Large intestine (tissue), 3 donors: ENCODE data around the gene CXorf65. TPM values are rescaled to one million over a fixed set of nuclear protein-coding genes. Genes with fewer than 3 reads are reported as not detected.

Source experiments
- DNase-seq, 2 donors: peaks; one replicate each; pipeline versions ENCODE4 v3.0.0 to v3.0.0-alpha.2; 2013
- H3K27ac ChIP-seq: one replicate; pipeline ENCODE4 v1.5.1; 2013; ENCODE audit warnings: low read length
- H3K27me3 ChIP-seq: 2 replicates; pipeline ENCODE4 v1.6.1; 2013; ENCODE audit warnings: low read length; ENCODE audit not compliant: control insufficient read depth, insufficient read depth
- H3K36me3 ChIP-seq: 2 replicates; pipeline ENCODE4 v1.6.1; 2013; ENCODE audit warnings: low read length; ENCODE audit not compliant: control insufficient read depth, insufficient read depth
- H3K4me1 ChIP-seq: one replicate; pipeline ENCODE4 v1.6.1; 2013; ENCODE audit warnings: low read length; ENCODE audit not compliant: control insufficient read depth, insufficient read depth
- H3K4me3 ChIP-seq: one replicate; pipeline ENCODE4 v1.5.1; 2013; ENCODE audit warnings: low read length
- H3K9me3 ChIP-seq: one replicate; pipeline ENCODE4 v1.6.1; 2013; ENCODE audit warnings: mild to moderate bottlenecking, low read depth, low read length, moderate library complexity; ENCODE audit not compliant: control insufficient read depth
- WGBS: methylation state at CpG from one replicate; pipeline ENCODE4 v1.1.5; 2013; ENCODE audit warnings: low lambda C conversion rate; ENCODE audit not compliant: insufficient coverage; 5-methylcytosine and 5-hydroxymethylcytosine counted together
- polyA plus RNA-seq: library from polyadenylated mRNA; unstranded; fragments of 120-200 nt; gene quantifications from one replicate; pipeline ENCODE4 v1.2.1, GENCODE V29; 2013

Gene CXorf65
- polyA plus RNA-seq, 1 donor, result 1.1 TPM

DNA sequence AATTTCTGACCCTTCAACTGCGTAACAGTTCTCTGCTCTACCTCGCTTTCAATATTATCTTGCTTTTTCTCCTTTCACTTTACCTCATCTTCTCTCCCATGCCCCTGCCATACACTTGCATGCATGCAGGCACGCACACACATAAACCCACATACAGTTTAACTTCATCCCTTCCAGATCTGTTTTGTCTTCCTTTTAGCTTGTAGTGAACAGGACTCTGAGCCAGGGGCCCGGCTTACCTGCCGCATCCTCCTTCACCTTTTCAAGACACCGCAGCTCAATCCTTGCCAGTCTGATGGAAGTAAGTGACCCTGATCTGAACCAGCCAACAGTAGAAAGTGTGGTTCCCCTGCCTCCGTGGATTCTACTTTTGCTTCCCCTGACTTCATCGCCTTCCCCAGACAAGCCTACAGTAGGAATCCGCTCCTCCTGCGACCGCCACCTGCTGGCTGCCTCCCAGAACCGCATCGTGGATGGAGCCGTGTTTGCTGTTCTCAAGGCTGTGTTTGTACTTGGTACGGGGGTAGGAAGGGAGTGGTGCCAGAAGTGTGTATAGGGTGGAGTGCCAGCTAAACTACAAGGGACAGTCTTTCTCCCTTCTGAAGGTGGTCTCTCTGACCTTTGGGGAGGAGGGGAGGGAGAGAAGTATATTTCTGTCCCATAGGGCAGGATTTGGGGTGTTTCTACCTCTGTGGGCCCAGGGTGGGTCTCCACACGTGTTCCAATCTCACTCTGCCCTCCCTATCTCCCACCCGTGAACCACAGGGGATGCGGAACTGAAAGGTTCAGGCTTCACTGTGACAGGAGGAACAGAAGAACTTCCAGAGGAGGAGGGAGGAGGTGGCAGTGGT lies 22.6 kb upstream of the CXorf65 start:
- WGBS, result 92% methylated on average over 2 of the region's 18 CpGs
- peaks cover 66% of the 10 kb centered on the region for H3K36me3 ChIP-seq
- no peaks in the 10 kb centered on the region for H3K4me1 ChIP-seq

DNA sequence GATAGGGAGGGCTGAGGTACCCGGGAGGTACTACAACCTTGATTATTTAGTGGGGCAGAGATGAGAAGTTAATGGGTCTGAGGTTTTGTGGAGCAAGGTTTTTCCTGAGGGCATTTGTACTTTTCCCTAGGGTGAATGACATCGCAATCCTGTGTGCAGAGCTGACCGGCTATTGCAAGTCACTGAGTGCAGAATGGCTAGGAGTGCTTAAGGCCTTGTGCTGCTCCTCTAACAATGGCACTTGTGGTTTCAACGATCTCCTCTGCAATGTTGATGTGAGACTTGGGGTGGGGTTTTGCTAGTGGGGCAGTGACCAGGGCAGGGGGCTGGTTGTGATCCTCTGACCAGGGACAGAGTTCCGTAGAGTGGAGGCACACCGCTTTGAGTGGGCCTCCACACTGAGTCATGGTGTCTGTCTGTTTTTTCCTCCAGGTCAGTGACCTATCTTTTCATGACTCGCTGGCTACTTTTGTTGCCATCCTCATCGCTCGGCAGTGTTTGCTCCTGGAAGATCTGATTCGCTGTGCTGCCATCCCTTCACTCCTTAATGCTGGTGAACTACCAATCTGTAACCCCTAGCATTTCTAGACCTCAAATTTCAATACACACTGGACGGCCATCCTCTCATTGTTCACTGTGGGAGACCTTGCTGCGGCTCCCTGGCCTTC lies 21.8 kb upstream of the CXorf65 start:
- H3K36me3 ChIP-seq, result peaks cover 69% of the 10 kb centered on the region
- no peak overlapping the region for H3K27ac ChIP-seq
- H3K9me3 ChIP-seq, result no peaks in the 10 kb centered on the region
- no peak for DNase-seq
- no peaks in the 10 kb centered on the region for H3K4me1 ChIP-seq
- no peak overlapping the region for H3K4me3 ChIP-seq
- H3K27me3 ChIP-seq, result no peaks in the 10 kb centered on the region
- WGBS, result no CpG with 5 or more reads among the region's 12 CpGs

More for the DNA sequence above, 22.6 kb upstream of the CXorf65 start:
- peak; percentile 42 to 57 for DNase-seq
- no peak overlapping the region for H3K4me3 ChIP-seq
- H3K27me3 ChIP-seq, result no peaks in the 10 kb centered on the region
- no peak overlapping the region for H3K27ac ChIP-seq
- H3K9me3 ChIP-seq, result no peaks in the 10 kb centered on the region

DNA sequence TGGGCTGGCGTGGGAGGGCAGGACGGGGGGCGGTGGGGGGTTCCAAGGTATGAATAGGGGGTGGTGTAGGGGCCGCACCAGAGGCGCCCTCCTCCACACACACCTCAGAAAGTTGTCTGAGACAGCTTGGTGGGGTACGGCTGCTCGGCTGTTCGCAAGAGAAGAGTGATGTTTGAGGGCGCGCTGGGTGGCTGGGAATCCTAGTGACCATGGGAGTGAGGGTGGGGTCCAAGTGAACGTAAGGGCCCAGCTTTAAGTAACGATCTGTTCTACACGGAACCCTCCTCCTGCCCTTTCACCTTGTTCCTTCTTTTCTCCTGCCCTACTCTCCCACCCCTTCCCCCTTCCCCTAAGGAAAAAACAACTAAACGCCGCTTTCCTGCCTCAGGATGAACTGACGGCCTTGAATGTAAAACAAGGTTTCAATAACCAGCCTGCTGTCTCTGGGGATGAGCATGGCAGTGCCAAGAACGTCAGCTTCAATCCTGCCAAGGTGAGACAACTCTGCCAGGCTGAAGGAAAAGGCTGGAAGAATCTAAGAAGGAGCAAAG lies 12.5 kb upstream of the CXorf65 start:
- Histone ChIP-seq H3K4me1 (peaks cover 6% of the 10 kb centered on the region), H3K9me3 (no peaks in the 10 kb centered on the region), H3K4me3 (peak overlapping the region; percentile 81), H3K36me3 (peaks cover 36% of the 10 kb centered on the region), H3K27ac (no peak overlapping the region), H3K27me3 (no peaks in the 10 kb centered on the region)
- DNase-seq, result no peak
- WGBS, result no CpG with 5 or more reads among the region's 17 CpGs

DNA sequence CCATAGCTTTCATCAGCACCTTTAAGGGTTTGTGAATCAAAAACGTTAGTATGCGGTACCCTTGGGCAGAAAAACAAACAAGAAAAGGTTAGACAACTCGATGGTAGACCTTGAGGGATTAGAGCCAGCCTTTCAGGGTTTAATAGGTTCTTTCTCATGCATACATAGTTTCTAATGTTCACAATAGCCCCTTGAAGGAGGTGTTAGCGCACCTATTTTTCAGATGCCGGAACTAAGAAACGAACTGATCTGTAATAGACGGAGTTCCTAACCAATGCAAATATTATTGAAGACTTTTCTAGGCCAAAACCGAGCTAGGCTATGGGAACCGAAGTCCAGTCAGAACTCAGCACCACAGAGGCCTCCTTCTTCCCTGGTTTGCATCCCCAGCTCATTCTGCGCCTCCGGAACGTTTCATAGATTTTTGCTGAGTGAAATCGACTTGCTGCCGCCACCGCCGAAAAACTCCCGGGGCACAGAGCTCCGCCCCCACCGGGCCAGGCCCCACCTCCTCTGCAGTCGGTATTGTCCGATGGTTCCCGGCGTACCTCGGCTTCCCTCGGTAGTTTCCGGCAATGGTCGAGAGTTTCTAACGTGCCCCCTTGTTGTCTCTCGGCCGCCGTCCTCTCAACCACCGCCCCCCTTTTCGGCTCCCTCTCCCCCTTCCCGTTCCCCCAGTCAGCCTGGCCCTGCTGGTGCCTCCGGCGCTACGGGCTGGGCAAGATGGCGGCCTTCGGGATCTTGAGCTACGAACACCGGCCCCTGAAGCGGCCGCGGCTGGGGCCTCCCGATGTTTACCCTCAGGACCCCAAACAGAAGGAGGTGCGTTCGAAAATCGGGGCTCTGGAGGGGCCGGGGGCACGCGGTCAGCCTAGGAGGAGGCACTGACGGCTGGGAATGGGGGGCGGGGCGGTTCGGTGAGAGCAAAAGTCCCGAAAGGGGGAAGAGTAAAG lies 11.8 kb upstream of the CXorf65 start, which contains the start of gene MED12:
MED12 (plus strand) TSS at position 565 of the 953 bp plus-strand sequence; CDS start at position 724, 159 bp downstream.
- H3K4me3 ChIP-seq, result peak within 1 kb of the TSS; percentile 81
- no peaks in the 10 kb centered on the region for H3K9me3 ChIP-seq
- H3K4me1 ChIP-seq, result peaks cover 6% of the 10 kb centered on the region
- WGBS, result no CpG with 5 or more reads among the region's 56 CpGs
- H3K27ac ChIP-seq, result peak within 1 kb of the TSS; percentile 77
- peak; percentile 68 to 82 for DNase-seq
- peaks cover 29% of the 10 kb centered on the region for H3K36me3 ChIP-seq
- no peaks in the 10 kb centered on the region for H3K27me3 ChIP-seq

DNA sequence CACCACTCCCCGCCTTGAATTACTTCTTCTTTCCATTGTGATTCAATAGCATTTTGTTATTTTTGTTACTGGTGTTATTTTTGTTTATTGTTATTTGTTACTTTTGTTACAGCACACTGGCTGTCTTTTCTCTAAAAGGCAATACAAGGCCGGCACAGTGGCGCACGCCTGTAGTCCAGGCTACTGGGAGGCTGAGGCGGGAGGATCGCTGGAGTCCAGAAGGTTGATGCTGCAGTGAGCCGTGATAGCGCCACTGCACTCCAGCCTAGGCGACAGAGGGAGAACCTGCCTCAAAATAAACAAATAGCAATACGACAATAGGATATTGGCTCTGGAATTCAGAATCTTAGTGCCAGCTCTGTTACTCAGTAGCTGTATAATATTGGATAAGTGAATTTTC lies 10.8 kb upstream of the CXorf65 start:
- H3K4me1 ChIP-seq, result peaks cover 6% of the 10 kb centered on the region
- H3K27me3 ChIP-seq, result no peaks in the 10 kb centered on the region
- no peak for DNase-seq
- no peaks in the 10 kb centered on the region for H3K9me3 ChIP-seq
- H3K4me3 ChIP-seq, result no peak overlapping the region
- H3K36me3 ChIP-seq, result peaks cover 21% of the 10 kb centered on the region
- no CpG with 5 or more reads among the region's 10 CpGs for WGBS
- no peak overlapping the region for H3K27ac ChIP-seq

DNA sequence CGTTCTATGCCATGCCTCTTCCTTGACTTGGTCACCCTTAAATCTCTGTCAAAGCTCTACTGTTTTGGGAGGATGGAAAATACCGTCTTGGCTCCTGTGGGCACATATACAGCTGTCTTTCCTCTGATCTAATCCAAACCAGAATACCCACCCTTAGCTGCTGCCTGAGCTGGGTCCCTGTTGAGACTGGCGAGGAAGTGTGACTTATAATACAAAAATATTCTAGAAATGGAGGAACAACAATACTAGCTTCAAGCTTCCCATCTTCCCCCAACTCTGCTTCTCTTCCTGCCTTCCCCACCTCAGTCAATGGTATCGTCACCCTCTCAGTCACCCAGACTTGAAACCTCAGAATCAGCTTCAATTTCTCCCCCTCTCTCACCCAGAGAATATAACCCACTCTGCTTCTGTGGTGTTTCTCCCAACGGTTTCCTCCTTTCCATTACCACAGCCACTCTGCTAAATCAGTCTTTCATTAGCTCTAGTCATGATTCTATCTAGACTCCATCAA lies 5.4 kb upstream of the CXorf65 start:
- peak overlapping the region; percentile 4 for H3K4me3 ChIP-seq
- peak overlapping the region; percentile 96 for H3K27ac ChIP-seq
- no peaks in the 10 kb centered on the region for H3K36me3 ChIP-seq
- no peaks in the 10 kb centered on the region for H3K9me3 ChIP-seq
- no peaks in the 10 kb centered on the region for H3K27me3 ChIP-seq
- H3K4me1 ChIP-seq, result peaks cover 28% of the 10 kb centered on the region
- 60% methylated on average over 1 of the region's 5 CpGs for WGBS
- no peak for DNase-seq

DNA sequence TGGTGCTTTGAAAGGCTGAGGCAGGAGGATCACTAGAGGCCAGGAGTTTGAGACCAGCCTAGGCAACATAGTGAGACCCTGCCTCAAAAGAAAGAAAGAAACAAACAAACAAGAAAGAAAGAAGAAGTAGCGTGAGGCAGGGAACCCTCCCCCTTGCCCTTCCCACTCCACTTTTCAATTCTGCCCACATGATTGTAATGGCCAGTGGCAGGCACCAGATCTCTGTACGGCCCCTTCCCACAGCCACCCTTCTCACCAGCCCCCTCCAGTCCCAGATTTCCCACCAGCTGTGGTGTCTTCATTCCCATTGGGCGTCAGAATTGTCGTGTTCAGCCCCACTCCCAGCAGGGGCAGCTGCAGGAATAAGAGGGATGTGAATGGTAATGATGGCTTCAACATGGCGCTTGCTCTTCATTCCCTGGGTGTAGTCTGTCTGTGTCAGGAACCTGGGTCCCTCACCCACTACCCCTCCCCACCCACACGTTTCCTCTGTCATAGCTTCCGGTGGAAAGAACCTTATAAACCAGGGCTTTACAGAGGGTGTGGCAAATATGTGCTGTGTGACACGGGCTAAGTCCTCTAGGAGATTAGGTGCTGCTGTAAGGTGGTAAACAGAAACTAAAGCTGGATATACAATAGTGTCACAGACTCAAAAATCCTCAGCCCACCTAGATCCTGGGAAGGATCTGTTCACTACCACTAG lies 4.8 kb upstream of the CXorf65 start, which contains the start of gene IL2RG:
IL2RG (minus strand) TSS at position 437 of the 703 bp plus-strand sequence; CDS start at position 399, 38 bp downstream.
- peak within 1 kb of the TSS; percentile 36 for H3K4me3 ChIP-seq

DNA sequence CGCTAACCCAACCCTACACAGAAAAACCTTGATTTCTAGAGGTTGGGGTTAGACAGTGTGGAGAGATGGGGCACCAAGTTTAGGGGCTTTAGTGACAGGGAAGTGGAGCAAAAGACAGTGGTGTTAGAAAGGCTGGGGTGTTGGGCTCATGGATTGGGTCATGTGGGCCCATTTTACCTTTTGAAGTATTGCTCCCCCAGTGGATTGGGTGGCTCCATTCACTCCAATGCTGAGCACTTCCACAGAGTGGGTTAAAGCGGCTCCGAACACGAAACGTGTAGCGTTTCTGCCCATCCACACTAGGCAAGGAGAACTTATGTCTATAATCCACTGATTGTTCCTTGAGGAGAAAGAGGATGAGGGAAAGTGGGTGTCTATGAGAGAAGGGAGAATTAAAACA lies 2.5 kb upstream of the CXorf65 start:
- H3K27ac ChIP-seq, result no peak overlapping the region
- no CpG with 5 or more reads among the region's 6 CpGs for WGBS
- no peaks in the 10 kb centered on the region for H3K36me3 ChIP-seq
- no peak overlapping the region for H3K4me3 ChIP-seq
- no peaks in the 10 kb centered on the region for H3K9me3 ChIP-seq
- H3K4me1 ChIP-seq, result peaks cover 41% of the 10 kb centered on the region
- DNase-seq, result no peak
- H3K27me3 ChIP-seq, result no peaks in the 10 kb centered on the region

More for the DNA sequence above, 4.8 kb upstream of the CXorf65 start, which contains the start of gene IL2RG:
- DNase-seq, result peak; percentile 85 to 90
- Histone ChIP-seq H3K36me3 (no peaks in the 10 kb centered on the region), H3K4me1 (peaks cover 28% of the 10 kb centered on the region), H3K27ac (peak within 1 kb of the TSS; percentile 96), H3K27me3 (no peaks in the 10 kb centered on the region), H3K9me3 (no peaks in the 10 kb centered on the region)
- WGBS, result no CpG with 5 or more reads among the region's 8 CpGs

DNA sequence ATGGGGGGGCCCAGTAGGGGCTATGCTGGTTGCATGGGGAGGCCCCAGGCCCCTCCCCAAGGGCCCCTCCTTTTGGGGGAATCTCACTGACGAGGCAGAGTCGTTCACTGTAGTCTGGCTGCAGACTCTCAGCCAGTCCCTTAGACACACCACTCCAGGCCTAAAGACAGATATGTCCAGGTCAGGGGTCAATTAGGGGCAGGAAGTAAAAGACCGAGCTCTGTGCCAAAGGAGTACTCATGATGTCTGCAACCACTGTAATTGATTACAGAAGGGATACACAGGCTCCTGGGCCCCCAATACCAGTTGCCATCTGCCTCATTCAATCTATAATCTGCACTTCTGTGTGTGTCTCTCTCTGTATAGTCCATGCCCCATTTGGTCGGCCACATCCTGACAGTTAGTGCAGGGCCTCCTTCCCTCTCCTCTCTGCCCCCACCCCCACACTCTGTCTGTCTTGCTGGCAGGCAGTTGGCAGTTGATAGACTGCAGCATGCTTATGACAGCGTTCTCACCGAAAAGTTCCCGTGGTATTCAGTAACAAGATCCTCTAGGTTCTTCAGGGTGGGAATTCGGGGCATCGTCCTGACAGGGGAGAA lies 1.3 kb upstream of the CXorf65 start:
- H3K36me3 ChIP-seq, result no peaks in the 10 kb centered on the region
- H3K9me3 ChIP-seq, result no peaks in the 10 kb centered on the region
- peaks cover 51% of the 10 kb centered on the region for H3K4me1 ChIP-seq
- no CpG with 5 or more reads among the region's 9 CpGs for WGBS
- H3K27ac ChIP-seq, result no peak overlapping the region
- H3K4me3 ChIP-seq, result no peak overlapping the region
- no peak for DNase-seq
- H3K27me3 ChIP-seq, result no peaks in the 10 kb centered on the region
